ENCODE results near the gene CCDC57. TPM values are rescaled to one million over a fixed set of nuclear protein-coding genes. Genes with fewer than 3 reads are reported as not detected.

Gene CCDC57
- total and polyA plus RNA-seq, 9 of the 15 experiments (the other 6 are each of a cell fraction or from before 2014, with no cell fraction given), result 0.83 to 36.2 (median 13.6) TPM

DNA sequence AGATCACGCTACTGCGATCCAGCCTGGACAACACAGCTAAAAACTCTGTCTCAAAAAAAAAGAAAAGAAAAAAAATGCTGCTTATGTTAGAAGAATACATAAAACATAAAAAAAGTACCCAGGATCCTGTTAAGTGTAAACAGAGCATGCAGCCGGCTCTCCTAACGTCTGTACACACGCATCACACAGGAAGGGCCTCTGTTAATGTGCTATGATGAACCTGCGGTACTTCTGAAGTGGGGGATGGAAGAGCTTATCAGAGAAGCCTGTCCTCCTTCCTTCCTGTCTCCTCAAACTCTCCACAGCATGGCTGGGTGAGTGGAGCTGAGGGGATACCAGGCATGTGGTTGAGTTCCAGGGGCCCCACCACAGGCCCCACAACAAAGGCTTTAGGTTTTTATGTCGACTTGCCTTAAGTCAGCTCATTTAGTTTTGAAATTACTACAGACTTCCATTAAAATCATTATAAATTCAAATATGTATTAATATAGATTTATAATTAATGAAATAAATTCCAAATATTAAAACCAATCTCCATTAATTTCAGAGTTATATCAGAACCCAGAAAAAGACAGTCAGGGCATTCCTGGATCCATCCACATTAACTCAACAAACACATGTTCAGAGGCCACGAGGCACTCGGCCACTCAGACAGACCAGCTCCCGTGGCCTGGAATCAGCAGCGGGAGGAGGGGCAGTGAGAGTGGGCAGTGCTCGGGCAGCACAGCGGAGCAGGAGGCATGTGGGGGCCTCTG, 11.7 kb downstream of the CCDC57 start (continued):
- TF ChIP-seq, protein P1, sequence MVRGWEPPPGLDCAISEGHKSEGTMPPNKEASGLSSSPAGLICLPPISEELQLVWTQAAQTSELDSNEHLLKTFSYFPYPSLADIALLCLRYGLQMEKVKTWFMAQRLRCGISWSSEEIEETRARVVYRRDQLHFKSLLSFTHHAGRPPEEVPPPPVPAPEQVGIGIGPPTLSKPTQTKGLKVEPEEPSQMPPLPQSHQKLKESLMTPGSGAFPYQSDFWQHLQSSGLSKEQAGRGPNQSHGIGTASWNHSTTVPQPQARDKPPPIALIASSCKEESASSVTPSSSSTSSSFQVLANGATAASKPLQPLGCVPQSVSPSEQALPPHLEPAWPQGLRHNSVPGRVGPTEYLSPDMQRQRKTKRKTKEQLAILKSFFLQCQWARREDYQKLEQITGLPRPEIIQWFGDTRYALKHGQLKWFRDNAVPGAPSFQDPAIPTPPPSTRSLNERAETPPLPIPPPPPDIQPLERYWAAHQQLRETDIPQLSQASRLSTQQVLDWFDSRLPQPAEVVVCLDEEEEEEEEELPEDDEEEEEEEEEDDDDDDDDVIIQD (CRISPR knock-in tag; IDR thresholded peaks at IDR 0.05), result no peak
- TF ChIP-seq POLR2B (IDR thresholded peaks at IDR 0.05; ENCODE audit: low read depth, partially characterized antibody) (peak; percentile 15), RUNX1 (IDR thresholded peaks at IDR 0.05; ENCODE audit: low read depth) (no peak), CREM (IDR thresholded peaks at IDR 0.05; ENCODE audit: low read depth) (peak; percentile 81), HIVEP1 (CRISPR knock-in tag; IDR thresholded peaks at IDR 0.05) (no peak), NELFE (IDR thresholded peaks at IDR 0.05; ENCODE audit: insufficient read depth, insufficient read length) (no peak), NFIC (IDR thresholded peaks at IDR 0.05) (no peak), YY1 (IDR thresholded peaks at IDR 0.05; ENCODE audit: borderline replicate concordance in 1 of 3, control insufficient read depth in 1 of 3, extremely low read depth in 1 of 3, insufficient read depth in 3 of 3, insufficient read length in 1 of 3, insufficient replicate concordance in 2 of 3, low read depth in 1 of 3, low read length in 2 of 3) (peak in 1 of 3 experiments; percentile 52), ZNF589 (CRISPR knock-in tag; IDR thresholded peaks at IDR 0.05; ENCODE audit: low read depth) (no peak), ZNF316 (IDR thresholded peaks at IDR 0.05) (no peak), FOSL1 (tag; conservative IDR thresholded peaks at IDR 0.05) (0 out of 2 replicates have a peak, but pooled peaks have one; percentile 29)
- TF ChIP-seq, protein P2, sequence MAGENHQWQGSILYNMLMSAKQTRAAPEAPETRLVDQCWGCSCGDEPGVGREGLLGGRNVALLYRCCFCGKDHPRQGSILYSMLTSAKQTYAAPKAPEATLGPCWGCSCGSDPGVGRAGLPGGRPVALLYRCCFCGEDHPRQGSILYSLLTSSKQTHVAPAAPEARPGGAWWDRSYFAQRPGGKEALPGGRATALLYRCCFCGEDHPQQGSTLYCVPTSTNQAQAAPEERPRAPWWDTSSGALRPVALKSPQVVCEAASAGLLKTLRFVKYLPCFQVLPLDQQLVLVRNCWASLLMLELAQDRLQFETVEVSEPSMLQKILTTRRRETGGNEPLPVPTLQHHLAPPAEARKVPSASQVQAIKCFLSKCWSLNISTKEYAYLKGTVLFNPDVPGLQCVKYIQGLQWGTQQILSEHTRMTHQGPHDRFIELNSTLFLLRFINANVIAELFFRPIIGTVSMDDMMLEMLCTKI (IDR thresholded peaks at IDR 0.05; ENCODE audit: partially characterized antibody), result no peak
- TF ChIP-seq, protein P3, sequence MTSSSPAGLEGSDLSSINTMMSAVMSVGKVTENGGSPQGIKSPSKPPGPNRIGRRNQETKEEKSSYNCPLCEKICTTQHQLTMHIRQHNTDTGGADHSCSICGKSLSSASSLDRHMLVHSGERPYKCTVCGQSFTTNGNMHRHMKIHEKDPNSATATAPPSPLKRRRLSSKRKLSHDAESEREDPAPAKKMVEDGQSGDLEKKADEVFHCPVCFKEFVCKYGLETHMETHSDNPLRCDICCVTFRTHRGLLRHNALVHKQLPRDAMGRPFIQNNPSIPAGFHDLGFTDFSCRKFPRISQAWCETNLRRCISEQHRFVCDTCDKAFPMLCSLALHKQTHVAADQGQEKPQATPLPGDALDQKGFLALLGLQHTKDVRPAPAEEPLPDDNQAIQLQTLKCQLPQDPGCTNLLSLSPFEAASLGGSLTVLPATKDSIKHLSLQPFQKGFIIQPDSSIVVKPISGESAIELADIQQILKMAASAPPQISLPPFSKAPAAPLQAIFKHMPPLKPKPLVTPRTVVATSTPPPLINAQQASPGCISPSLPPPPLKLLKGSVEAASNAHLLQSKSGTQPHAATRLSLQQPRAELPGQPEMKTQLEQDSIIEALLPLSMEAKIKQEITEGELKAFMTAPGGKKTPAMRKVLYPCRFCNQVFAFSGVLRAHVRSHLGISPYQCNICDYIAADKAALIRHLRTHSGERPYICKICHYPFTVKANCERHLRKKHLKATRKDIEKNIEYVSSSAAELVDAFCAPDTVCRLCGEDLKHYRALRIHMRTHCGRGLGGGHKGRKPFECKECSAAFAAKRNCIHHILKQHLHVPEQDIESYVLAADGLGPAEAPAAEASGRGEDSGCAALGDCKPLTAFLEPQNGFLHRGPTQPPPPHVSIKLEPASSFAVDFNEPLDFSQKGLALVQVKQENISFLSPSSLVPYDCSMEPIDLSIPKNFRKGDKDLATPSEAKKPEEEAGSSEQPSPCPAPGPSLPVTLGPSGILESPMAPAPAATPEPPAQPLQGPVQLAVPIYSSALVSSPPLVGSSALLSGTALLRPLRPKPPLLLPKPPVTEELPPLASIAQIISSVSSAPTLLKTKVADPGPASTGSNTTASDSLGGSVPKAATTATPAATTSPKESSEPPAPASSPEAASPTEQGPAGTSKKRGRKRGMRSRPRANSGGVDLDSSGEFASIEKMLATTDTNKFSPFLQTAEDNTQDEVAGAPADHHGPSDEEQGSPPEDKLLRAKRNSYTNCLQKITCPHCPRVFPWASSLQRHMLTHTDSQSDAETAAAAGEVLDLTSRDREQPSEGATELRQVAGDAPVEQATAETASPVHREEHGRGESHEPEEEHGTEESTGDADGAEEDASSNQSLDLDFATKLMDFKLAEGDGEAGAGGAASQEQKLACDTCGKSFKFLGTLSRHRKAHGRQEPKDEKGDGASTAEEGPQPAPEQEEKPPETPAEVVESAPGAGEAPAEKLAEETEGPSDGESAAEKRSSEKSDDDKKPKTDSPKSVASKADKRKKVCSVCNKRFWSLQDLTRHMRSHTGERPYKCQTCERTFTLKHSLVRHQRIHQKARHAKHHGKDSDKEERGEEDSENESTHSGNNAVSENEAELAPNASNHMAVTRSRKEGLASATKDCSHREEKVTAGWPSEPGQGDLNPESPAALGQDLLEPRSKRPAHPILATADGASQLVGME (CRISPR knock-in tag; IDR thresholded peaks at IDR 0.05), result no peak
- TF ChIP-seq, protein P4, sequence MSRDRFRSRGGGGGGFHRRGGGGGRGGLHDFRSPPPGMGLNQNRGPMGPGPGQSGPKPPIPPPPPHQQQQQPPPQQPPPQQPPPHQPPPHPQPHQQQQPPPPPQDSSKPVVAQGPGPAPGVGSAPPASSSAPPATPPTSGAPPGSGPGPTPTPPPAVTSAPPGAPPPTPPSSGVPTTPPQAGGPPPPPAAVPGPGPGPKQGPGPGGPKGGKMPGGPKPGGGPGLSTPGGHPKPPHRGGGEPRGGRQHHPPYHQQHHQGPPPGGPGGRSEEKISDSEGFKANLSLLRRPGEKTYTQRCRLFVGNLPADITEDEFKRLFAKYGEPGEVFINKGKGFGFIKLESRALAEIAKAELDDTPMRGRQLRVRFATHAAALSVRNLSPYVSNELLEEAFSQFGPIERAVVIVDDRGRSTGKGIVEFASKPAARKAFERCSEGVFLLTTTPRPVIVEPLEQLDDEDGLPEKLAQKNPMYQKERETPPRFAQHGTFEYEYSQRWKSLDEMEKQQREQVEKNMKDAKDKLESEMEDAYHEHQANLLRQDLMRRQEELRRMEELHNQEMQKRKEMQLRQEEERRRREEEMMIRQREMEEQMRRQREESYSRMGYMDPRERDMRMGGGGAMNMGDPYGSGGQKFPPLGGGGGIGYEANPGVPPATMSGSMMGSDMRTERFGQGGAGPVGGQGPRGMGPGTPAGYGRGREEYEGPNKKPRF (IDR thresholded peaks at IDR 0.05; ENCODE audit: low read depth, low read length), result no peak
